ENCODE measurements around the gene TAF4.

TAF4 gene

GRCh38 chr20:61939691-61940360 lies 125.9 kb downstream of the TAF4 start:
- no peak for DNase-seq

GRCh38 chr20:61938839-61939690 lies 126.6 kb downstream of the TAF4 start:
- DNase-seq, result no peak

- no peak for DNase-seq
Observed at GRCh38 chr20:61937963-61938838, 127.5 kb downstream of the TAF4 start.

- no peak for DNase-seq
Observed at GRCh38 chr20:61937146-61937962, 128.3 kb downstream of the TAF4 start.

GRCh38 chr20:61936701-61937131 lies 129.0 kb downstream of the TAF4 start:
- DNase-seq, result no peak

- DNase-seq, result no peak
Observed at GRCh38 chr20:61935926-61936700, 129.6 kb downstream of the TAF4 start.

- no peak for DNase-seq
Observed at GRCh38 chr20:61934716-61935530, 130.8 kb downstream of the TAF4 start.

- DNase-seq, result no peak
Observed at GRCh38 chr20:61933951-61934715, 131.5 kb downstream of the TAF4 start.

GRCh38 chr20:61933481-61933950 lies 132.2 kb downstream of the TAF4 start:
- no peak for DNase-seq

GRCh38 chr20:61932711-61933480 lies 132.8 kb downstream of the TAF4 start:
- DNase-seq, result no peak

- no peak for DNase-seq
Observed at GRCh38 chr20:61932199-61932592, 133.5 kb downstream of the TAF4 start.

- no peak for DNase-seq
Observed at GRCh38 chr20:61931476-61932198, 134.0 kb downstream of the TAF4 start.

- no peak for DNase-seq
Observed at GRCh38 chr20:61930776-61931475, 134.8 kb downstream of the TAF4 start.

GRCh38 chr20:61929971-61930666 lies 135.6 kb downstream of the TAF4 start:
- no peak for DNase-seq

- no peak for DNase-seq
Observed at GRCh38 chr20:61929561-61929960, 136.1 kb downstream of the TAF4 start.

- DNase-seq, result no peak
Observed at GRCh38 chr20:61927826-61928541, 137.7 kb downstream of the TAF4 start.

Measured in NCI-H2029 (cell line).